ENCODE data around the gene COL23A1.
A peak's percentile ranks its signal among the peaks of the same experiment; 100 is the strongest.

The COL23A1 gene

GRCh38 chr5:178461004-178461730 lies 129.0 kb downstream of the COL23A1 start:
- H3K36me3 ChIP-seq = no peaks in the 10 kb centered on the region

GRCh38 chr5:178460598-178460997 lies 129.6 kb downstream of the COL23A1 start:
- H3K27ac ChIP-seq = no peak overlapping the region
- no peaks in the 10 kb centered on the region for H3K27me3 ChIP-seq
- DNase-seq = peak in 1 of 2 donors; percentile 23
- no peaks in the 10 kb centered on the region for H3K36me3 ChIP-seq
- intact Hi-C loops (cut with DNase I; ENCODE audit: low total_unique reads) = no loop called here
- no peaks in the 10 kb centered on the region for H3K9me3 ChIP-seq
- H3K4me3 ChIP-seq = no peak overlapping the region
- peaks cover 0 to 8% (median 2%) of the 10 kb centered on the region in 4 donors for H3K4me1 ChIP-seq
- TF ChIP-seq, protein P1, sequence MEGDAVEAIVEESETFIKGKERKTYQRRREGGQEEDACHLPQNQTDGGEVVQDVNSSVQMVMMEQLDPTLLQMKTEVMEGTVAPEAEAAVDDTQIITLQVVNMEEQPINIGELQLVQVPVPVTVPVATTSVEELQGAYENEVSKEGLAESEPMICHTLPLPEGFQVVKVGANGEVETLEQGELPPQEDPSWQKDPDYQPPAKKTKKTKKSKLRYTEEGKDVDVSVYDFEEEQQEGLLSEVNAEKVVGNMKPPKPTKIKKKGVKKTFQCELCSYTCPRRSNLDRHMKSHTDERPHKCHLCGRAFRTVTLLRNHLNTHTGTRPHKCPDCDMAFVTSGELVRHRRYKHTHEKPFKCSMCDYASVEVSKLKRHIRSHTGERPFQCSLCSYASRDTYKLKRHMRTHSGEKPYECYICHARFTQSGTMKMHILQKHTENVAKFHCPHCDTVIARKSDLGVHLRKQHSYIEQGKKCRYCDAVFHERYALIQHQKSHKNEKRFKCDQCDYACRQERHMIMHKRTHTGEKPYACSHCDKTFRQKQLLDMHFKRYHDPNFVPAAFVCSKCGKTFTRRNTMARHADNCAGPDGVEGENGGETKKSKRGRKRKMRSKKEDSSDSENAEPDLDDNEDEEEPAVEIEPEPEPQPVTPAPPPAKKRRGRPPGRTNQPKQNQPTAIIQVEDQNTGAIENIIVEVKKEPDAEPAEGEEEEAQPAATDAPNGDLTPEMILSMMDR (IDR thresholded peaks at IDR 0.05) = no peak

More at GRCh38 chr5:178461004-178461730, 129.0 kb downstream of the COL23A1 start:
- TF ChIP-seq, protein P1 (IDR thresholded peaks at IDR 0.05) = peak; percentile 70 to 85
- no peak overlapping the region for H3K27ac ChIP-seq
- peak; percentile 81 to 82 for DNase-seq
- intact Hi-C loops (cut with DNase I; ENCODE audit: low total_unique reads) = no loop called here
- no peak overlapping the region for H3K4me3 ChIP-seq
- peaks cover 0 to 8% (median 2%) of the 10 kb centered on the region in 4 donors for H3K4me1 ChIP-seq
- H3K9me3 ChIP-seq = no peaks in the 10 kb centered on the region
- no peaks in the 10 kb centered on the region for H3K27me3 ChIP-seq

DNA sequence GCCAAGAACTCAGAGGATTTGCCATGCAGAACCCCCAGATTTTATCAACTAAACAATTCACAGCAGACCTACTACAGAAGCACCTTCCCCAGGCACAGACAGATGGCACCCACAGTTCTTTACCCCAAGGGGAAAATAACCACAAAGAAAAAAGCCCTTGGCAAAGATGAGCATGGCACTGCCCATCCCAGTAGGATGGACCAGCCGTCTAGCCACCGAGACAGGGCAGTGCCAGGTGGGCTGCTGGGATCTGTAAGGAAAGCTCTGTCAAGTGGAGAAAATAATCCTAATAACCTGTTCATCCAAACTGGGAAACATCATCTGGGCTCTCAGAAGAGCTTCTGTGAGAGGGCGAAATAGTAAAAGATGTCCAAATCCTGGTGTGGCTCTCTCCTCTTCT lies 130.0 kb downstream of the COL23A1 start:
- H3K9me3 ChIP-seq = no peaks in the 10 kb centered on the region
- DNase-seq = peak in 1 of 2 donors; percentile 25
- no peaks in the 10 kb centered on the region for H3K36me3 ChIP-seq
- H3K4me3 ChIP-seq = no peak overlapping the region
- TF ChIP-seq, protein P1 (IDR thresholded peaks at IDR 0.05) = no peak
- intact Hi-C loops (cut with DNase I; ENCODE audit: low total_unique reads) = no loop called here
- H3K27ac ChIP-seq = no peak overlapping the region
- H3K27me3 ChIP-seq = no peaks in the 10 kb centered on the region
- peaks cover 0 to 8% (median 2%) of the 10 kb centered on the region in 4 donors for H3K4me1 ChIP-seq

GRCh38 chr5:178458140-178458539 lies 132.1 kb downstream of the COL23A1 start:
- Histone ChIP-seq H3K4me1 (peaks cover 0 to 8% (median 2%) of the 10 kb centered on the region in 4 donors), H3K9me3 (no peaks in the 10 kb centered on the region), H3K27me3 (no peaks in the 10 kb centered on the region), H3K4me3 (no peak overlapping the region), H3K27ac (no peak overlapping the region), H3K36me3 (no peaks in the 10 kb centered on the region)
- TF ChIP-seq, protein P1 (IDR thresholded peaks at IDR 0.05) = no peak
- peak in 1 of 2 donors; percentile 29 for DNase-seq
- intact Hi-C loops (cut with DNase I; ENCODE audit: low total_unique reads) = no loop called here

- H3K27ac ChIP-seq = no peak overlapping the region
- TF ChIP-seq, protein P1 (IDR thresholded peaks at IDR 0.05) = no peak
- H3K4me1 ChIP-seq = peaks cover 0 to 8% (median 2%) of the 10 kb centered on the region in 4 donors
- DNase-seq = no peak
- no peaks in the 10 kb centered on the region for H3K27me3 ChIP-seq
- intact Hi-C loops (cut with DNase I; ENCODE audit: low total_unique reads) = no loop called here
- no peak overlapping the region for H3K4me3 ChIP-seq
- no peaks in the 10 kb centered on the region for H3K9me3 ChIP-seq
- no peaks in the 10 kb centered on the region for H3K36me3 ChIP-seq
Observed at GRCh38 chr5:178457471-178457870, 132.7 kb downstream of the COL23A1 start.

All from tibial artery (tissue), 4 donors.